Neural progenitor cell (in vitro differentiated cells): ENCODE measurements around the gene NAPA.

Experiments used
- CTCF ChIP-seq: fragments of 200-600 bp; sonication (generic); IDR thresholded peaks from 2 replicates; pipeline ENCODE4 v1.5.1; 2017; ENCODE audit warnings: antibody characterized with exemption, mild to moderate bottlenecking
- EZH2 ChIP-seq: fragments of 200-600 bp; sonication (generic); IDR thresholded peaks from 2 replicates; pipeline ENCODE4 v1.6.1; 2017; ENCODE audit warnings: antibody characterized with exemption, mild to moderate bottlenecking, moderate library complexity
- EZH2phosphoT487 ChIP-seq: fragments of 200-600 bp; sonication (generic); IDR thresholded peaks from 2 replicates; pipeline ENCODE4 v1.6.1; 2017; ENCODE audit warnings: antibody characterized with exemption

GRCh38 chr19:47473336-47473735 lies 41.5 kb downstream of the NAPA start:
- no peak for TF ChIP-seq CTCF
- no peak for TF ChIP-seq EZH2
- TF ChIP-seq EZH2phosphoT487: no peak
